Endothelial cell (in vitro differentiated cells): ENCODE results near the gene BCAS4. TPM values are rescaled to one million over a fixed set of nuclear protein-coding genes. Genes with fewer than 3 reads are reported as not detected.

ENCODE experiments used
- DNase-seq: peaks from one replicate; pipeline ENCODE4 v3.0.0; 2021; ENCODE audit warnings: low spot score
- H3K27ac Mint-ChIP-seq: one replicate; pipeline ENCODE4 v1.8.0; 2021; ENCODE audit warnings: mixed read lengths, inconsistent platforms; ENCODE audit not compliant: unreplicated experiment
- H3K27me3 Mint-ChIP-seq: one replicate; pipeline ENCODE4 v1.8.0; 2021; ENCODE audit warnings: mild to moderate bottlenecking, moderate library complexity, mixed read lengths, inconsistent platforms; ENCODE audit not compliant: unreplicated experiment
- H3K36me3 Mint-ChIP-seq: one replicate; pipeline ENCODE4 v1.8.0; 2021; ENCODE audit warnings: mild to moderate bottlenecking, low read depth, mixed read lengths, inconsistent platforms; ENCODE audit not compliant: unreplicated experiment
- H3K4me1 Mint-ChIP-seq: one replicate; pipeline ENCODE4 v1.8.0; 2021; ENCODE audit warnings: mild to moderate bottlenecking, mixed read lengths, inconsistent platforms; ENCODE audit not compliant: unreplicated experiment
- H3K4me3 Mint-ChIP-seq: one replicate; pipeline ENCODE4 v1.8.0; 2021; ENCODE audit warnings: mild to moderate bottlenecking, mixed read lengths, inconsistent platforms; ENCODE audit not compliant: unreplicated experiment
- H3K9me3 Mint-ChIP-seq: one replicate; pipeline ENCODE4 v1.8.0; 2021; ENCODE audit warnings: mixed read lengths, inconsistent platforms; ENCODE audit not compliant: unreplicated experiment
- CTCF ChIP-seq: fragments of 200-600 bp; sonication (generic); IDR thresholded peaks from one replicate; pipeline ENCODE4 v1.5.0; 2021; ENCODE audit warnings: antibody characterized with exemption; ENCODE audit not compliant: unreplicated experiment
- total RNA-seq: library from RNA; stranded (reverse); fragmentation: NEBNext Ultra II Directional; extraction: Animal tissue kit (Norgen Biotek cat#: 25700); gene quantifications from one replicate; pipeline ENCODE4 v1.2.1, GENCODE V29; 2021; ENCODE audit not compliant: unreplicated experiment

The BCAS4 gene
- total RNA-seq, 1 donor from 2014 or later, result 7.6 TPM

GRCh38 chr20:50887576-50887975 is 92.7 kb downstream of the BCAS4 start:
- no peaks in the 10 kb centered on the region for H3K4me1 Mint-ChIP-seq
- no peak for DNase-seq
- H3K36me3 Mint-ChIP-seq, result peaks cover 22% of the 10 kb centered on the region
- H3K9me3 Mint-ChIP-seq, result no peaks in the 10 kb centered on the region
- H3K27ac Mint-ChIP-seq, result no peak overlapping the region
- H3K27me3 Mint-ChIP-seq, result peaks cover 5% of the 10 kb centered on the region
- TF ChIP-seq CTCF, result no peak
- H3K4me3 Mint-ChIP-seq, result no peak overlapping the region

GRCh38 chr20:50891138-50891537 is 96.3 kb downstream of the BCAS4 start:
- no peak for TF ChIP-seq CTCF
- H3K36me3 Mint-ChIP-seq, result peaks cover 38% of the 10 kb centered on the region
- no peaks in the 10 kb centered on the region for H3K4me1 Mint-ChIP-seq
- no peaks in the 10 kb centered on the region for H3K9me3 Mint-ChIP-seq
- no peak for DNase-seq
- H3K27me3 Mint-ChIP-seq, result peaks cover 3% of the 10 kb centered on the region
- H3K27ac Mint-ChIP-seq, result no peak overlapping the region
- H3K4me3 Mint-ChIP-seq, result no peak overlapping the region

- H3K4me3 Mint-ChIP-seq, result no peak overlapping the region
- TF ChIP-seq CTCF, result no peak
- peaks cover 41% of the 10 kb centered on the region for H3K36me3 Mint-ChIP-seq
- no peak overlapping the region for H3K27ac Mint-ChIP-seq
- H3K9me3 Mint-ChIP-seq, result no peaks in the 10 kb centered on the region
- DNase-seq, result no peak
- peaks cover 3% of the 10 kb centered on the region for H3K4me1 Mint-ChIP-seq
- H3K27me3 Mint-ChIP-seq, result peaks cover 5% of the 10 kb centered on the region
Measured at GRCh38 chr20:50892394-50892793, 97.5 kb downstream of the BCAS4 start.

- TF ChIP-seq CTCF, result no peak
- Mint-ChIP-seq H3K9me3 (no peaks in the 10 kb centered on the region), H3K4me3 (no peak overlapping the region), H3K36me3 (peaks cover 51% of the 10 kb centered on the region), H3K27ac (no peak overlapping the region), H3K4me1 (peaks cover 9% of the 10 kb centered on the region), H3K27me3 (peaks cover 6% of the 10 kb centered on the region)
- no peak for DNase-seq
Measured at GRCh38 chr20:50893620-50894019, 98.8 kb downstream of the BCAS4 start.

- Mint-ChIP-seq H3K9me3 (no peaks in the 10 kb centered on the region), H3K4me3 (no peak overlapping the region), H3K27ac (no peak overlapping the region), H3K4me1 (peaks cover 9% of the 10 kb centered on the region), H3K27me3 (peaks cover 6% of the 10 kb centered on the region), H3K36me3 (peaks cover 43% of the 10 kb centered on the region)
- no peak for TF ChIP-seq CTCF
- no peak for DNase-seq
Measured at GRCh38 chr20:50895111-50895830, 100.4 kb downstream of the BCAS4 start.
